HG03575 (cell line): Measurements from ENCODE around the gene CIDEC.

Experiments used
- ATAC-seq: cut with Tn5 transposase; IDR thresholded peaks from one replicate; pipeline ENCODE4 v1.9.1; 2021; ENCODE audit not compliant: unreplicated experiment, insufficient number of reproducible peaks, low FRiP score; ENCODE audit errors: extremely low read depth

CIDEC gene

DNA sequence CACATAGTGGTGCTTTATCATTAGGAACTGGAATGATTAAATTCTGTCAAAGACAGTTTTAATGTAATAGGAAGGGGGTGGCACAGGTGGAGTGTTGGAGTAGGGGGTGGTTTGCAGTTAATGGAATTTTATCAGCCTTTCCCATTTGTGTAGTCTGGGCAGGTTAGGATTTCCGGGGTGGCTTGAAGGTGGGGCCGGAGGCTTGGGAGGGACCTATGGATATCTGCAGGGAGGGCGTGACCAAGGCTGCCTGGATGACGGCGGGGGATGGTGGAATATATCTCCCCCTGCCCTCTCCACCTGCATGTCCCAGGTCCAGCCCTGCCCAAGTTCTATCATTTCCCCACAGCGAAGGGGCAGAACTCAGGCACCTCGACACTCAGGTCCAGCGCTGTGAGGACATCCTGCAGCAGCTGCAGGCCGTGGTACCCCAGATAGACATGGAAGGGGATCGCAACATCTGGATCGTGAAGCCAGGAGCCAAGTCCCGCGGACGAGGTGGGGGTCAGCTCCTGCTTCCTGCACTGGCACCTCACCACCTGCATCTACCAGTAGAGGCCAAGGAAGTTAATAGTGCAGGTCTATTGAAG lies 54.5 kb downstream of the CIDEC start:
- no peak for ATAC-seq

DNA sequence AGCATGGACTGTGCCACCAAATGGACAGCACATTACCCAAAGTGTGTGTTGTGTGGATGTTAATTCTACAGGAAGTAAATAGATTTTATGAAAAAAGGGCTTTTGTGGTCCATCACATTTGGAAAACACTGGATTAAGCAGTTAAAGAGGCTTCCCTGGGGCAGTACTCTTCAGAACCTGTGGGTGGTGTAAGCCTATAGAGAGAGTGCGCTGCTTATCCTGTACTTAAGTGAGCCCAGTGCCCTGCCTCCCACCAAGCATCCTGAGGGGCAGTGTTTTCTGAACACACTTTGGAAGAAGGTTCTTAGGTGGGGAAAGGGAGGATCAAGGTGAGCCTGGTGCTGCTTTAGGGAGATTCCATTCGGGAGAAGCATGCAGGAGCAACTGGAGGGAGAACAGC lies 59.1 kb downstream of the CIDEC start:
- ATAC-seq = no peak

GRCh38 chr3:9820543-9820942 lies 59.5 kb downstream of the CIDEC start:
- ATAC-seq = no peak

DNA sequence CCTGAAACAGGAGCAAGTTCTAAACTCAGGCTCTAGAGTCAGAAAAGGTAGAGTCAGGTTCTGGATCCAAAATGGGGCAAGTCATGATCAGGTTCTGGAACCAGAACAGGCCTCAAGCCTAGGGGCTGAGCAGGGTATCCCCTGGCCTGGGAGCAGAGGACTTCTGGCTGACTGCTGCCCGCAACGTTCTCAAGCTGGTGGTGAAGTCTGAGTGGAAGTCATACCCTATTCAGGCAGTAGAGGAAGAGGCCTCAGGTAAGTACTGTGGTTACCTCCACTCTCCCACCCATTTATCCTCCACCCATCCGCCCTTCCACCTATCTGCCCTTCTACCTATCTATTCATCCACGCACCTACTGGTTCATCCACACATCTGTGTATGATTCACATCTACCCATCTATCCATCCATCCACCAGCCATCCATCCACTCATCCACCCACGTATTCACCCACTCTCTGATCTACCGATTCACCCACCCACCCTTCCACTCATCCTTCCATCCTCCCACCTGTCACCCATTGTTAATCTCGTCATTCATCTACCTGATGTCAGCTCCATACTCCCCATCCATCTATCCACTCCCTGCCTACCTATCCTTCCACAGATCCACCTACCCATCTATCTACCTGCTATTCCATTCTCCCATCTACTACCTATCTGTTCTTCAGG lies 61.3 kb downstream of the CIDEC start:
- no peak for ATAC-seq

DNA sequence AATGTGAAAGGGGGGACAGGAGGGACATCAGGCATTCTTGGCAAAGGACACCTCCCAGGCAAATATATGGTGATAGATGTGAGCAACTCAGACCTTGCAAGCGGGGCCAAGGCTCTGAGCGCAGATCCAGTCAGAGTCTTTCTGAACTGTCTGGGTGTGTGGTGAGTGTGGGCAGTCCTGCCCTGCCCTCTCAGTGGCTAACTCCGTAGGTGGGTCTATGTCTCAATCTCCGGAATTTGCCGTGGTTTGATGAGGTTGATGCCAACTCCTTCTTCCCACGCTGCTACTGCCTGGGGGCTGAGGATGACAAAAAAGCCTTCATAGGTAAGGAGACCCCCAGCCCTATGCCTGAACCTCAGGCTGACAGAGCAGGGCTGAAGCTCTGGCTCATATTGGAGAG lies 62.6 kb downstream of the CIDEC start:
- no peak for ATAC-seq
